ENCODE measurements around the gene CD151. TPM values are rescaled to one million over a fixed set of nuclear protein-coding genes. Genes with fewer than 3 reads are reported as not detected.

CD151 gene
- polyA plus RNA-seq, 1 donor (not counting 4 experiments of a cell fraction or from before 2014, with no cell fraction given) = 434 TPM

- H2AFZ ChIP-seq (ENCODE audit: control insufficient read depth, low read length) = no peak overlapping the region
- no peak overlapping the region for H3K9ac ChIP-seq (ENCODE audit: control insufficient read depth, extremely low read depth, insufficient read depth, low read length)
- H3K79me2 ChIP-seq (ENCODE audit: control insufficient read depth, insufficient read depth, low read length) = peaks cover under 1% of the 10 kb centered on the region
- H3K9me1 ChIP-seq (ENCODE audit: control insufficient read depth, extremely low read depth, insufficient read depth, low read length) = peaks cover under 1% of the 10 kb centered on the region
- no peaks in the 10 kb centered on the region for H4K20me1 ChIP-seq (ENCODE audit: control insufficient read depth, extremely low read depth, insufficient read depth, low read length)
- H3K4me3 ChIP-seq (ENCODE audit: control insufficient read depth in 2 of 3, extremely low read depth in 1 of 3, insufficient read depth in 2 of 3, low read depth in 1 of 3, low read length in 3 of 3) = no peak overlapping the region
- no peak for FAIRE-seq
- no peaks in the 10 kb centered on the region for H3K9me3 ChIP-seq (ENCODE audit: control insufficient read depth, low read depth, low read length)
- DNase-seq (ENCODE audit: low read depth, low spot score) = no peak
- H3K27ac ChIP-seq (ENCODE audit: control insufficient read depth, insufficient read depth, low read length) = no peak overlapping the region
- peaks cover 0 to 8% of the 10 kb centered on the region in 2 experiments for H3K36me3 ChIP-seq (ENCODE audit: control insufficient read depth in 2 of 2, extremely low read depth in 1 of 2, insufficient read depth in 2 of 2, low read length in 2 of 2)
- no peak overlapping the region for H3K4me2 ChIP-seq (ENCODE audit: control insufficient read depth, extremely low read depth, insufficient read depth, low read depth, low read length)
- peaks cover 50% of the 10 kb centered on the region for H3K27me3 ChIP-seq (ENCODE audit: control insufficient read depth, extremely low read depth, insufficient read depth, low read length)
- dilution Hi-C loops (cut with MboI; ENCODE audit: extremely low pct_ligation_motif_present, low sequenced_read_pairs) = no loop called here
- TF ChIP-seq EZH2 (IDR thresholded peaks at IDR 0.05; ENCODE audit: low read length) = no peak
- TF ChIP-seq CTCF (optimal IDR thresholded peaks at IDR 0.05 in 1 of 3, IDR thresholded peaks at IDR 0.05 in 1 of 3, conservative IDR thresholded peaks at IDR 0.05 in 1 of 3; ENCODE audit: extremely low read depth in 1 of 3, insufficient read depth in 2 of 3, low read length in 3 of 3) = no peak
- H3K4me1 ChIP-seq (ENCODE audit: control insufficient read depth, extremely low read depth, insufficient read depth, low read length) = peaks cover 26% of the 10 kb centered on the region
Observed at GRCh38 chr11:826227-826621, 6.5 kb upstream of the CD151 start.

DNA sequence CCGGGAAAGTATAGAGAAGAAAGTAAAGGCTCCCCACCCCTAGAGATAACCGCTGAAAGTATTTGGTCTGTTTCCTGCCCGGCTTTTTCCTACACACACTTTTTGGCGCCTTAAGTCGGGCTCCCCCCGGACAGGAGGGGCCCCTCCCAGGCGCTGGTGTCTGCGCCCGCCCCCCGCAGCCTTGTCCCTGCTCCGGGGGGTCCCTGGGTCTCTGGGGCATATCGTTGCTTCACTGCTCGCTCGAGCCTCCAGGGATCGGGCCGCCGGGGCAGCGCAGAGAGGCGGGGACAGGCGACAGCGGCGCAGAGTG lies 6.0 kb upstream of the CD151 start:
- H3K36me3 ChIP-seq (ENCODE audit: control insufficient read depth in 2 of 2, extremely low read depth in 1 of 2, insufficient read depth in 2 of 2, low read length in 2 of 2) = peaks cover 0 to 8% of the 10 kb centered on the region in 2 experiments
- DNase-seq (ENCODE audit: low read depth, low spot score) = no peak
- no peaks in the 10 kb centered on the region for H3K79me2 ChIP-seq (ENCODE audit: control insufficient read depth, insufficient read depth, low read length)
- no peak overlapping the region for H3K9ac ChIP-seq (ENCODE audit: control insufficient read depth, extremely low read depth, insufficient read depth, low read length)
- H3K4me2 ChIP-seq (ENCODE audit: control insufficient read depth, extremely low read depth, insufficient read depth, low read depth, low read length) = peak overlapping the region; percentile 60
- H2AFZ ChIP-seq (ENCODE audit: control insufficient read depth, low read length) = no peak overlapping the region
- dilution Hi-C loops (cut with MboI; ENCODE audit: extremely low pct_ligation_motif_present, low sequenced_read_pairs) = no loop called here
- peaks cover 27% of the 10 kb centered on the region for H3K4me1 ChIP-seq (ENCODE audit: control insufficient read depth, extremely low read depth, insufficient read depth, low read length)
- TF ChIP-seq EZH2 (IDR thresholded peaks at IDR 0.05; ENCODE audit: low read length) (no peak), CTCF (optimal IDR thresholded peaks at IDR 0.05 in 1 of 3, IDR thresholded peaks at IDR 0.05 in 1 of 3, conservative IDR thresholded peaks at IDR 0.05 in 1 of 3; ENCODE audit: extremely low read depth in 1 of 3, insufficient read depth in 2 of 3, low read length in 3 of 3) (no peak)
- no peaks in the 10 kb centered on the region for H3K9me1 ChIP-seq (ENCODE audit: control insufficient read depth, extremely low read depth, insufficient read depth, low read length)
- FAIRE-seq = no peak
- H3K9me3 ChIP-seq (ENCODE audit: control insufficient read depth, low read depth, low read length) = no peaks in the 10 kb centered on the region
- H3K27ac ChIP-seq (ENCODE audit: control insufficient read depth, insufficient read depth, low read length) = no peak overlapping the region
- H3K27me3 ChIP-seq (ENCODE audit: control insufficient read depth, extremely low read depth, insufficient read depth, low read length) = peaks cover 50% of the 10 kb centered on the region
- peak overlapping the region in 2 of 3 experiments; percentile 29 to 34 for H3K4me3 ChIP-seq (ENCODE audit: control insufficient read depth in 2 of 3, extremely low read depth in 1 of 3, insufficient read depth in 2 of 3, low read depth in 1 of 3, low read length in 3 of 3)
- H4K20me1 ChIP-seq (ENCODE audit: control insufficient read depth, extremely low read depth, insufficient read depth, low read length) = no peaks in the 10 kb centered on the region
